GM03348 (cell line): Measurements from ENCODE around the gene MEG3.
A peak's percentile ranks its signal among the peaks of the same experiment; 100 is the strongest.

Experiments used
- DNase-seq: peaks from one replicate; pipeline ENCODE4 v3.0.0; 2012; ENCODE audit warnings: low spot score

Gene MEG3

GRCh38 chr14:100882026-100882967, 56.4 kb downstream of the MEG3 start:
- no peak for DNase-seq

GRCh38 chr14:100882991-100883788, 57.3 kb downstream of the MEG3 start:
- no peak for DNase-seq

GRCh38 chr14:100883789-100884101, 57.8 kb downstream of the MEG3 start:
- DNase-seq, result no peak

GRCh38 chr14:100884456-100884855, 58.5 kb downstream of the MEG3 start:
- DNase-seq, result no peak

- DNase-seq, result no peak
Observed at GRCh38 chr14:100885196-100885595, 59.3 kb downstream of the MEG3 start.

- DNase-seq, result peak; percentile 48
Observed at GRCh38 chr14:100885617-100886016, 59.7 kb downstream of the MEG3 start.

GRCh38 chr14:100887728-100888335, 61.9 kb downstream of the MEG3 start:
- no peak for DNase-seq

- no peak for DNase-seq
Observed at GRCh38 chr14:100888789-100889315, 62.9 kb downstream of the MEG3 start.

- DNase-seq, result no peak
Observed at GRCh38 chr14:100889641-100890040, 63.7 kb downstream of the MEG3 start.

GRCh38 chr14:100890061-100890850, 64.3 kb downstream of the MEG3 start:
- DNase-seq, result no peak

GRCh38 chr14:100891051-100891450, 65.1 kb downstream of the MEG3 start:
- no peak for DNase-seq

- DNase-seq, result no peak
Observed at GRCh38 chr14:100891501-100892445, 65.9 kb downstream of the MEG3 start.

- DNase-seq, result no peak
Observed at GRCh38 chr14:100892496-100893227, 66.7 kb downstream of the MEG3 start.

GRCh38 chr14:100893228-100893601, 67.3 kb downstream of the MEG3 start:
- no peak for DNase-seq

GRCh38 chr14:100893760-100894159, 67.8 kb downstream of the MEG3 start:
- no peak for DNase-seq

- no peak for DNase-seq
Observed at GRCh38 chr14:100894416-100894815, 68.5 kb downstream of the MEG3 start.

- DNase-seq, result no peak
Observed at GRCh38 chr14:100895411-100895810, 69.5 kb downstream of the MEG3 start.

GRCh38 chr14:100896369-100897060, 70.6 kb downstream of the MEG3 start:
- no peak for DNase-seq

GRCh38 chr14:100898465-100898864, 72.5 kb downstream of the MEG3 start:
- DNase-seq, result no peak
